RWPE1 (cell line): ENCODE measurements around the gene ABCA13.

Experiments used
- CTCF ChIA-PET: fragments of 350-600 bp; sonication (Branson Sonifier 250); formaldehyde crosslinking; extraction: SDS; loops from one replicate; lab custom pipeline; 2021; lab: Yijun Ruan, JAX
- POLR2A ChIA-PET: fragments of 400-600 bp; formaldehyde crosslinking; extraction: SDS; loops from one replicate; lab custom pipeline; 2020; ENCODE audit warnings: antibody characterized with exemption; ENCODE audit not compliant: low non-redundant PET; lab: Yijun Ruan, JAX
- DNase-seq: peaks from one replicate; pipeline ENCODE4 v3.0.0; 2012; ENCODE audit warnings: low spot score
- H3K27ac ChIP-seq: fragments of 450-650 bp; 2 replicates; pipeline ENCODE4 v1.5.1; 2017
- TF ChIP-seq, protein P1 (sequence below): fragments of 450-650 bp; conservative IDR thresholded peaks from 2 replicates; pipeline ENCODE4 v1.5.1; 2017; ENCODE audit warnings: low read depth, mild to moderate bottlenecking

The ABCA13 gene

DNA sequence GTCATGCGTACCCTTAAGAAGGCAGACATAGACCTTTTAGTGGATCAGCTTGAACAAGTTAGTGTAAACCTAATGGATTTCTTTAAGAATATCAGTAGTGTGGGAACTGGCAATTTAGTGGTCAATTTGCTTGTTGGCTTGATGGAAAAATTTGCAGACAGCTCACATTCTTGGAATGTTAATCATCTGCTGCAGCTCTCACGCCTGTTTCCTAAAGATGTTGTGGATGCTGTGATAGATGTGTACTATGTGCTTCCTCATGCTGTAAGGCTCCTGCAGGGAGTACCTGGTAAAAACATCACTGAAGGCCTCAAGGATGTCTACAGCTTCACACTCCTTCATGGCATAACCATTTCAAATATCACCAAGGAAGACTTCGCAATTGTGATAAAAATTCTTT is 103.4 kb downstream of the ABCA13 start:
- no peak for DNase-seq
- TF ChIP-seq, protein P1, sequence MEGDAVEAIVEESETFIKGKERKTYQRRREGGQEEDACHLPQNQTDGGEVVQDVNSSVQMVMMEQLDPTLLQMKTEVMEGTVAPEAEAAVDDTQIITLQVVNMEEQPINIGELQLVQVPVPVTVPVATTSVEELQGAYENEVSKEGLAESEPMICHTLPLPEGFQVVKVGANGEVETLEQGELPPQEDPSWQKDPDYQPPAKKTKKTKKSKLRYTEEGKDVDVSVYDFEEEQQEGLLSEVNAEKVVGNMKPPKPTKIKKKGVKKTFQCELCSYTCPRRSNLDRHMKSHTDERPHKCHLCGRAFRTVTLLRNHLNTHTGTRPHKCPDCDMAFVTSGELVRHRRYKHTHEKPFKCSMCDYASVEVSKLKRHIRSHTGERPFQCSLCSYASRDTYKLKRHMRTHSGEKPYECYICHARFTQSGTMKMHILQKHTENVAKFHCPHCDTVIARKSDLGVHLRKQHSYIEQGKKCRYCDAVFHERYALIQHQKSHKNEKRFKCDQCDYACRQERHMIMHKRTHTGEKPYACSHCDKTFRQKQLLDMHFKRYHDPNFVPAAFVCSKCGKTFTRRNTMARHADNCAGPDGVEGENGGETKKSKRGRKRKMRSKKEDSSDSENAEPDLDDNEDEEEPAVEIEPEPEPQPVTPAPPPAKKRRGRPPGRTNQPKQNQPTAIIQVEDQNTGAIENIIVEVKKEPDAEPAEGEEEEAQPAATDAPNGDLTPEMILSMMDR: no peak
- H3K27ac ChIP-seq: no peak overlapping the region
- ChIA-PET CTCF (interaction anchor here (0.6 to 0.9 kb wide), 2 partner anchors 9 to 12 kb away, joined by 3 read pairs; no protein-coding TSS in a partner anchor), POLR2A (no interaction called here)

DNA sequence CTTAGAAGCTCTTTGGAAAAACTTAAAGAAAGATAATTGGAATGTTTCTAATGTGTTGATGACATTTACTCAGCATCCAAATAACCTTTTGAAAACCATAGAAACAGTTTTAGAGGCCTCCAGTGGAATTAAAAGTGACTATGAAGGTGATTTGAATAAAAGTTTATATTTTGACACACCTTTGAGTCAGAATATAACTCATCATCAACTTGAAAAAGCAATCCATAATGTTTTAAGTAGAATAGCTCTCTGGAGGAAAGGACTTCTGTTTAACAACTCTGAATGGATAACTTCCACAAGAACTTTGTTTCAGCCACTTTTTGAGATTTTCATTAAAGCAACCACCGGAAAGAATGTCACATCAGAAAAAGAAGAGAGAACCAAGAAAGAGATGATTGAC is 108.2 kb downstream of the ABCA13 start:
- CTCF ChIA-PET: interaction anchor here (1.3 kb wide), 1 partner anchor 20 kb away, joined by 4 read pairs; no protein-coding TSS in a partner anchor
- POLR2A ChIA-PET: no interaction called here
- no peak for DNase-seq
- H3K27ac ChIP-seq: no peak overlapping the region
- TF ChIP-seq, protein P1: no peak

DNA sequence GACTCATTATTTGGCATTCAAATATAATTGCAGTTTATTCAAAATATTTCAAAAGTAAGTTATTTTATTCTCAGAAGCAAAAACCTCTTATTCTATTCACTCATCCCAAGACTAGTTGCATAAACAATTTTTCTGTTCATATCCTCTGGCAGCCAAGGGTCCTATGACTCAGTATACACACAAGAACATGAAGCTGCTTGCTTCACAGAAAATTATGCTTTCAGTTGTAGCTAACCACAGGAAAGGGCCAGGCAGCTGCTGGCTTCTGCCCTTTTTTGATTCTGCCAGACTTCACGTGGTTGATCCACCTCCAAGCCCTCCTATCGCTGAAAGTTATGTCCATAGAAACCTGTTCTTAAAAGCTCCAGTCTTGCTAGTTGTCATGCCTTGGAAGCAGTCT is 108.8 kb downstream of the ABCA13 start:
- CTCF ChIA-PET: no interaction called here
- peak; percentile 60 for DNase-seq
- POLR2A ChIA-PET: no interaction called here
- TF ChIP-seq, protein P1: no peak
- H3K27ac ChIP-seq: peak overlapping the region; percentile 34; the same call in 1 of the 2 replicates

DNA sequence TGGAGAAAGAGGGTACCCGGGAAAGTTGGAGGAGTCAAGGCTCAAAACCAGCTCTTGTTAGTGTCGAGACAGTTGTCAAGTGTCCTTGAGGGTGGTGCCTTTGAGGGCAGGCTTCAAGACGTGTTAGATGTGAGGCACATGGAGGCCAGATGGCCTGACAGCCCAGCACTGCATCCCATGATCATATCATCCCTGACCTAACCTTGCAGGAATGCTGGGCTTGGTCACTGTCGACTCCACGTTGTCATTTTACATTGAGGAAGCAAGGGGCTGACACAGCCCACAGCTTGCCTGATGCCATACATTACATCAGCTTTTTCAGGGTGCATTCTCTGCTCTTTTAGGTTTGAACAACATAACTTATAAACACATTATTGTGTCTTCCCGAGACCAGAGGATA is 114.1 kb downstream of the ABCA13 start:
- POLR2A ChIA-PET: no interaction called here
- TF ChIP-seq, protein P1: no peak
- CTCF ChIA-PET: no interaction called here
- H3K27ac ChIP-seq: no peak overlapping the region
- peak; percentile 13 for DNase-seq

DNA sequence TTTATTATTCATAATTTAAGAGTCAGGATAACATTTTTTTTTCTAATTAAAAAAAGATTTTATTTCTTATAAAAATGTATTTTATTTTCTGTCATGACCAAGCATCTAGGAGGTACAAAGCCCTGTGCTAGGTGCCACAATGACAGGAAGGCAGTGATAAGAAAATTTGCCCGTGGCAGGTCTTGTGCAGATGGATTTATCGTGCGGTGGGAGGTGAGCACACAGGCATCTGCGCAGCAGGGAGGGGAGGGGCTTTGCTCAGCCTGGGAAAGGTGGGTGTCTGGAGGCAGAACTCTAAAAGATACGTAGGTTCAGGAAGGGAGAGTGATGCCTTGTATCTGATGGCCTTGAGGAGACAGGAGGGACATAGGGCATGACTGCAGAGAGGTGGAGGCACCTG is 115.6 kb downstream of the ABCA13 start:
- TF ChIP-seq, protein P1: no peak
- H3K27ac ChIP-seq: no peak overlapping the region
- ChIA-PET CTCF (no interaction called here), POLR2A (no interaction called here)
- no peak for DNase-seq

DNA sequence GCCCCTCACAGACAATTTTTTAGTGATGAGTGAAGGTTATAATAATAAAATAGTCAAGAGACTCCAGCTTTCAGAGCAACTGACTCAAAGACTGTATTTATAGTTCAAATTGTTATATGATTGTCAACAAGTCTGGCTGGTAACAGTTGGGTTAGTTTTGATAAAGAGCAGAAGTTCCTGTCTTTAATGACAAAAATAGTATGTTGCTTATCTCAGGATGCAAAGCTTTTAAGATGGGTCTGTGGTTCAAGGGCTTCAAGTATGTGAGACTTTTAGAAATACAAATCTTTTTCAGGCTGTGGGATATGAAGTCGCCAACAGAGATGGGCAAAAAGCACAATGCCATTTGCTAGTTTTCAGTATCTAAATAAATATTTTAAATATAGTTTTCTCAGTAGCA is 118.4 kb downstream of the ABCA13 start:
- TF ChIP-seq, protein P1: no peak
- DNase-seq: no peak
- no peak overlapping the region for H3K27ac ChIP-seq
- ChIA-PET POLR2A (no interaction called here), CTCF (no interaction called here)
